GM19438 (cell line): ENCODE data around the gene CYP51A1.
A peak's percentile ranks its signal among the peaks of the same experiment; 100 is the strongest.
"Not testable (repeated sequence)": the region's sequence is repeated elsewhere in the genome, so short reads cannot be mapped to it uniquely, and the experiment has no call there.

ENCODE experiments used
- ATAC-seq: cut with Tn5 transposase; IDR thresholded peaks from one replicate; pipeline ENCODE4 v1.9.1; 2021; ENCODE audit warnings: low read depth; ENCODE audit not compliant: unreplicated experiment

Gene CYP51A1

DNA sequence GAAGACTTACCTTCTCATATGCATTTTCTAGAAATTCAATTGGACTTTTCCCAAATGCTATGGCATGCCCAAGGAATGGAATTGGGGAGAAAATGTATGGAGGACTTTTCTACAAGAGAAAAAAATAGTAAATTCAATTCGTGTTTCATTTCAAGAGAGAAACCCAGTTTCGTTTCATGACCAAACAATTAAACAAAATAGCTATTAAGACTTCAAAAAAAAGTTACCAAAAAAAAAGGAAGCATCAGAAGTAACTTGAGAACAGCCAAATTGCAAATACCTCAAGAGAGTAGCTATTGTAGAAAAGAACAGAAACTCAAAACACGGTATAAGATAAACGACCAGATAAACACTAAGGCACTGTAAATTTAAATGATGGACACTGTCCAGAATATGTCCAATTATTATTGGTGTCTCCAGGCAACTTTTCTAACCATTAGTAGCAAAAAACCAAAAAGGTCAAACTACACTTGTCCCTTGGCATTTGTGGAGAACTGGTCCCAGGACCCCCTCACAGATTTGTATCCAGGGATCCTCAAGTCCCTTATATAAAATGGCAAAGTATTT is 2.4 kb downstream of the CYP51A1 start:
- ATAC-seq: no peak

- no peak for ATAC-seq
Observed at GRCh38 chr7:92131093-92131492, 3.2 kb downstream of the CYP51A1 start.

- no peak for ATAC-seq
Observed at GRCh38 chr7:92121681-92122080, 12.6 kb downstream of the CYP51A1 start.

- no peak for ATAC-seq
Observed at GRCh38 chr7:92119213-92119759, 15.0 kb downstream of the CYP51A1 start.

DNA sequence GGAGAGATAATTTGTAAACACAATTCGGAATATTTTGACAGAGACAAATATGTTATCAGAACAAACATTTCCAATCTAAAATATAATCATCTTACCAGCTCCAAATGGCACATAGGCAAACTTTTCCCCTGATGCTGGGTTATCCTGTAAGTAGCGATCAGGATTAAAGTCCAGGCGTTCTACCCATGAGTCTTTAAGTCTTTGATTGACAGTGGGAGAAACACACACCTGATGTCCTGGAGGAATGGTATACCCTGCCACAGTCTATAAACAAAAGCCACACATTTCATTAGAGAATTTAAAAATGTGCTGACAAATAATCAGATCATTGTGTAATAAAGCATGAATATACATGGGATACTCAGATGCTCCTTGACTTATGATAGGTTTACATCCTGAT is 17.3 kb downstream of the CYP51A1 start:
- no peak for ATAC-seq

DNA sequence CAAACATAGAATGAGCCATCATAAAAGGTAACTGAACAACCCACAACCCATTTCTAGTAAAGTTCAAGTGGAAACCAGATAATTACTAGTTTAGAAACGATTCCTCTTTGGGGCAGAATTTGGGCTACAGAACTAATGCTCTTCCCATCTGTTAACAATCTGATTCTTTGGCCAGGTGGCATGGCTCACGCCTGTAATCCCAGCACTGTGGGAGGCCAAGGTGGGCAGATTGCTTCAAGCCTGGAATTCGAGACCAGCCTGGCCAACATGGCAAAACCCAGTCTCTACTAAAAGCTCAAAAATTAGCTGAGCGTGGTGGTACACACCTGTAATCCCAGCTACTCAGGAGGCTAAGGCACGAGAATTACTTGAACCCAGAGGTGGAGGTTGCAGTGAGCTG is 18.5 kb downstream of the CYP51A1 start:
- no peak for ATAC-seq

GRCh38 chr7:92110857-92111256 is 23.4 kb downstream of the CYP51A1 start:
- no peak for ATAC-seq

DNA sequence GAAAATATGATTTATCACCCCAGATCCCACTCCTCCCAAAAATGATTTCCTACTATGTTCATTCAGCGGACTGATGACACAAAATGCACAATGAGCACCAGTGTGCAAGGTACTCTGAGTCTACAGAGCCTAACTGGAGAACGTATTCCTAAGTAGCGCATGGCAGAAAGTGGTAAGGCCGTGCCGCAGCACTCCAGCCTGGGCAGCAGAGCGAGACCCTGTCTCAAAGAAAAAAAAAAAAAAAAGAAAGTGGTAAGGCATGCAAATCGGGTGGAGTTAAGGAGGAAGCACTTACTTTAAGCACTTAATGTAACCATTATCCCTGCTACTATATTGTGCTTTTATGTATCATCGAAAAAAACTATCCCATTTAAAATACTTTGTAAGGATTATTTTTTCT is 25.5 kb downstream of the CYP51A1 start:
- no peak for ATAC-seq

DNA sequence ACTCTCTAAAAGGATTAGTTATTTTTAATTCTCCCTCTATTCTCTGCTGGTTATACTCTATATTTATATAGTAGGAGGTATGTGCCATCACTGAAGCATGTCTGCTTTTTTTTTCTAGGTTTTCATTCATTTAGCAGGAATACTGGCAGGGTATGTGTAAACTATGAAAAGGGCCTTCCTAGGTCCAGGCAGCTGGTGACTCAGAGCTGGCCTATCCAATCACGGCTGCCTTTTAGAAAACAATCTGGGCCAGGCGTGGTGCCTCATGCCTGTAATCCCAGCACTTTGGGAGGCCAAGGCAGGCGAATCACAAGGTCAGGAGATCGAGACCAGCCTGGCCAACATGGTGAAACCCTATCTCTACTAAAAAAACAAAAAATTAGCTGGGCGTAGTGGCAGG is 31.4 kb downstream of the CYP51A1 start:
- not testable (repeated sequence) for ATAC-seq

DNA sequence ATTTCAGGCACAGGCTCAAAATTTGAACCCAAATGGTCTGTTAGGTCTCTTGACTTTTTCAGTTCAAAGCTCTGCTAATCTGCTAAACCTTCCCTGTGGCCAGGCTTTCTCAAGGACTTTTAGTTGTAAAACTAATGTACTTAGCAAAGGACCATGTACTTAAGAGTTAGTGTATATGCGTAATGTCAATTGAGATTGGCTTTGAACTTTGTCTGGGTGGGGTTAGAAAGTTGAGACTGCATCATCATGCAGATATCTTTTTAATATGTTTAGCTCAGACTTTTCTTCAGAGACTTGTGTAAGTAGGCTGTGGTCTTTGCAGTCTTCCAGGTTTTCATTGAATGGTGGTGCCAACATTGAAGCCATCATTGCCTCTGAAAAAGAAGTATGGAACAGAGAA is 33.7 kb downstream of the CYP51A1 start:
- ATAC-seq: no peak

- no peak for ATAC-seq
Observed at GRCh38 chr7:92095380-92095779, 38.9 kb downstream of the CYP51A1 start.

DNA sequence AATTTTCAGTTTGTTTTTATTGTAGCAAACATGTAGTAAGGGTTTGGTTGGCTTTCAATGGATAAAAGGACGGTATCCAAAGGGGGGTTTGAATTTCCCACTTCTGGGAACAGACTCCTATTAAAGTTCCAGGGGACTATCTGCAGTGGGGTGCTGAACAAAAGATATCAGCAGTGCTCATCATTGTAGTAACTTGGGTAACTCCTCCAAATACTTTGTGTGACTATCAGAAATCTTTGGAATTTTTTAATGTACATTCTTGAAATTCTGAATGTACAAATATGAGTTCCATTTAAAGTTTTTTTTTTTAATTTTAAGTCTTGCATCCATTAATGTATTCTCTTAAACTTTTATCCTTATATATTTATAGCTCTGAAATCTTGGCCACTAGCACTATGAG is 42.1 kb downstream of the CYP51A1 start:
- ATAC-seq: no peak

DNA sequence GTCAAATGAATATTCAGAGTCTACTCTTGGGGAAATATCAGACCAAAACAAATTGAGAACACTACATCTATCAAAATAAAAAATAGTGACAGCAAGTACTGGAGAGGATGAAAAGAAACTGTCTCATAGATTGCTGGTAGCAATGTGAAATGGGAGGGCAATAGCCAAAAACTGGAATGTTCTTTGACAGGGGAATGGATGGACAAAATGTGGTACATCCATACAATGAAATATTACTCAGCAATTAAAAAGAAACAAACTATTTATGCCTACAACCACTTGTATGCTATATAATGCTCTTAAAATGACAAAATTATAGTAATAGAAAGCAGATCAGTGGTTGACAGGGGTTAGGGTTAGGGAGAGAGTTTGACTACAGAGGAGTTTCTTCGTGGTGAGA is 46.0 kb downstream of the CYP51A1 start:
- no peak for ATAC-seq

- ATAC-seq: not testable (repeated sequence)
Observed at GRCh38 chr7:92083922-92084321, 50.4 kb downstream of the CYP51A1 start.

DNA sequence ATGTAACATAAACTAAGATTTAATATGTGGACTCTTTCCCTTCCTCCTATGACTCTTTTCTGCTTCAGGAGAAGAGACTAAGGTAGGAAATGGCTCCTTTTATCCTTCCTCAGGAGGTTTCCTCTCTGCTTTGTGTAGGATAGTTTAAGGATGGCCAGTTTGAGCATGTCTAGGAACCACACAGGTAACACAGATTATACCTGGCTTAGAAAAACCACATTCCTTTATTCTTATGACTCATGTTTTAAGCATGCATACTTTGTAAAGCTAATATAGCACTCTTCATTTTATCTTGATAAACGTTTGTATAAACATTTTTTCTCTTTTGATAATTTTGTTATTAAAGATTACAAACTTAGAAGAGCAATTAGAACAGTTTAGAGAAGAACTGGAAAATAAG is 57.8 kb downstream of the CYP51A1 start:
- no peak for ATAC-seq

DNA sequence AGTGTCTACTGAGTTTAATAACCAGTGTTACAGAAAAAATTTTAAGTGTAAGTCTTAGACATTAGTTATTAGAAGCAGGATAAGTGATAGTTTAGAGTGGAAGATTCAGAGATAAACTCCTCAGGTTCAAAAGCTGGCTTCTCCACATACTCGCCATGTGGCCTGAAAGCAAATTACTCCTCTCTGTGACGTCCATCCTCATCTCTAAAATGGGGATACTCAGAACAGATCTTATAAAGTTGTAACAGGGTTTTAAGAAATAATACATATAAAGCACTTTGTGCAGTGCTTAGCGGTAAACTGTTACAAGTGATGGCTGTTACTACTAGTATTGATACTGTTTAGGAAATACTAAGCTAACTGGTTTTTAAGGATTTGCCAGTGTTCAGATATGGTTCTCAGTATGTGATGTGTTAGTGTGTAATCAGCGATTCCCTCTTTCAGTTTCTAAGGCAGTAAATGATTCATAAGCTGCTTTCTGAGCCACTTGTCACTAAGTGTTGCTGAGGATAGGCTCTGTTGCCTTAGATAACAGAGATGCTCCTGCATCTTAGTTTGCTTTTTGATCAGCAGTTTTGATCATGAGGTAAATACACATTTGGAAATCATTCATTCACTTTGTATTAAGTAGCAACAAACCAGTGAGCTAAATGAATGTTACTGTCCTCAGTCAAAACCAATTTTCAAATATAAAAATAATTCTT is 58.7 kb downstream of the CYP51A1 start:
- peak; percentile 89 for ATAC-seq

DNA sequence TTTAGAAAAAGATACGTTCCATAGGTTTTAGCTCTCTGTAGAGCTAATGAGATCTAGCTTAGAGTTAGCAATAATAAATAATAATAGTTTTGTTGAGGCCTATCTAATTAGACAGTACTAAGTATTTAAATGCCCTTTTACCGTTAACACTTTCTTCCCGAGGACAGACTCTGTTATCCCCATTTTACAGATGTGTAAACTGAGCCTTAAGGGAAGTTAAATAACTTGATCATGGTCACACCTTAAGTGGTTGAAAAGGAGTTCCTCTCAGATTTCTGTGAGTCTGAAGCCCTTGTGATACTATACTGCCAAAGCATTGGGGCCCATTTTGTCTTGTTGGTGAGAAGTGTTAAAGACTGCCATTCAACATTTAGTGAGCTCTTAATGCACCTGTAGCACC is 61.6 kb downstream of the CYP51A1 start:
- no peak for ATAC-seq

DNA sequence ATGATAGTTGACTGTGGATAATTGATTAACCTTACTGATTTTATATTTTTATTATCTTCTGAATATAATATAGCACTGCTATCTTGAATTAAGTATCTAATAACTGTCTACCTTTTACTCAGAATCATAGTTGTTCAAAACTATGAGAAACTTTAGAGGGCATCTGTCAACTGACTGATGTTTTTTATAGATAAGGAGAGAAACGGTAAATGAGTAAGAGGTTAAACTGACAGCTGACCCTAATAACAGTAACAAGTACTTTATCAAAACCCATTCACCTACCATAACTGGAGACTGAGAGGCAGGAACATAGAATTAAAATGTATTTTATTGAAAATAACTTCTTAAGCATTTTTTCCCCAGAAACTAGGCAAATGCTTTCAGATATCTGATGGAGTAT is 62.2 kb downstream of the CYP51A1 start:
- no peak for ATAC-seq

DNA sequence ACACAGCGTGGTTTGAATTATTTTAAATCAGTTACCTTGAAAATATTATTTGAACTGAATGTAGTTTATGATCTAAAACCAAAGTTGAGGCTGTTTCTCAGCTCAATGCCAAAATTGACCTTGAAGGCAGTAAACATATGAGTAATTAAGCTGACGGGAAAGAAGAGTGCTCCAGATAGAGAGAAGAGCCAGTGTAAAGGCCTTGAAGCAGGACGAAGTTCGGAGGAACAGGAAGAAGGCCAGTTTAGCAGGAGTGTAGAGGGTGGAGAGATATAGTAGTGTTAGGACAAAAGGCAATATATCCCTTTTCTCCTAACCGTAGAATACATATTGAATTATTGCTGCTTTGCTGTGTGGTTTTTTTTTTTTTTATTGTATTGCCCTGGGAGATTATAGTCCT is 63.2 kb downstream of the CYP51A1 start:
- no peak for ATAC-seq

- no peak for ATAC-seq
Observed at GRCh38 chr7:92064438-92065029, 69.7 kb downstream of the CYP51A1 start.
